Colonic mucosa (tissue), 4 donors: ENCODE data around the gene LRP1B. TPM values are rescaled to one million over a fixed set of nuclear protein-coding genes. Genes with fewer than 3 reads are reported as not detected.

Source experiments
- DNase-seq: peaks from one replicate; pipeline ENCODE4 v3.0.0-alpha.2; 2020
- H3K27ac ChIP-seq: fragments of 200-600 bp; one replicate; pipeline ENCODE4 v1.8.0; 2021
- H3K27me3 ChIP-seq: fragments of 200-600 bp; one replicate; pipeline ENCODE4 v1.8.0; 2021
- H3K36me3 ChIP-seq: fragments of 200-600 bp; one replicate; pipeline ENCODE4 v1.8.0; 2021
- H3K4me1 ChIP-seq: fragments of 200-600 bp; one replicate; pipeline ENCODE4 v1.8.0; 2021; ENCODE audit warnings: mild to moderate bottlenecking
- H3K4me3 ChIP-seq: fragments of 200-600 bp; one replicate; pipeline ENCODE4 v1.8.0; 2021
- H3K9ac ChIP-seq, 2 donors: one replicate each; pipeline ENCODE4 v1.7.0; 2013; ENCODE audit warnings: control low read depth in 2 of 2, low read depth in 2 of 2, low read length in 2 of 2
- H3K9me3 ChIP-seq: fragments of 200-600 bp; one replicate; pipeline ENCODE4 v1.8.0; 2021
- intact Hi-C: fragments of 100-400 bp; cut with DNase I; formaldehyde crosslinking; loops from one replicate; pipeline ENCODE4 v1.14.1; 2022
- total RNA-seq, 2 donors: library from RNA; stranded (reverse); fragmentation: NEBNext Ultra II Directional in 1 of 2; extraction: Animal tissue kit (Norgen Biotek cat#: 25700) in 1 of 2; gene quantifications; one replicate each; pipeline ENCODE4 v1.2.1, GENCODE V29; 2021
- TF ChIP-seq, protein P1 (sequence below): fragments of 200-600 bp; IDR thresholded peaks from one replicate; pipeline ENCODE4 v1.8.0; 2022; ENCODE audit warnings: antibody characterized with exemption, mild to moderate bottlenecking
- donor health status: healthy.
- donor health status: DM: no; HTN: no; CAD: no.
- donor health status: DM: no; HTN: no; CAD: no.

Gene LRP1B
- total RNA-seq, 2 donors from 2014 or later, result 0.10 to 0.19 TPM

DNA sequence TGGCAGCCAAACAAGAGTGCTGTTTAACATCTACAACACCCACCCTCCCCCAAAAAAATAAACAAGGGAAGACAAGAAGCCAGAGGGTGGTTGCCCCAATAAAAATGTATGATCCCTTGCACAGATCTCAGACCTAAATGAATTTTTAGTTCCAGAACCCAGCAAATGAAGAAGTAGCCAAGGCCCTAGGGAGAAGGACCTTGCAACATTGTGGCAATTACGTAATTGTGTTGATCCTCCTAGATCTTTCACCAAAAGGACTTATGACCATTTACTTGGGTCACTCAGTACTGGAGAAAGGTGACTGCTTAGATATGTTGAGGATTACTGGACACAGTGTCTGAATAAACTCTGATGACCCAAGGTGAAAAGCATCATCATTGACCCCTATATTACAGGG, 1393.8 kb downstream of the LRP1B start:
- intact Hi-C loops, result no loop called here
- Histone ChIP-seq H3K4me1 (no peaks in the 10 kb centered on the region), H3K9ac (no peak overlapping the region), H3K9me3 (no peaks in the 10 kb centered on the region), H3K27me3 (no peaks in the 10 kb centered on the region), H3K4me3 (no peak overlapping the region), H3K36me3 (no peaks in the 10 kb centered on the region), H3K27ac (no peak overlapping the region)
- TF ChIP-seq, protein P1, sequence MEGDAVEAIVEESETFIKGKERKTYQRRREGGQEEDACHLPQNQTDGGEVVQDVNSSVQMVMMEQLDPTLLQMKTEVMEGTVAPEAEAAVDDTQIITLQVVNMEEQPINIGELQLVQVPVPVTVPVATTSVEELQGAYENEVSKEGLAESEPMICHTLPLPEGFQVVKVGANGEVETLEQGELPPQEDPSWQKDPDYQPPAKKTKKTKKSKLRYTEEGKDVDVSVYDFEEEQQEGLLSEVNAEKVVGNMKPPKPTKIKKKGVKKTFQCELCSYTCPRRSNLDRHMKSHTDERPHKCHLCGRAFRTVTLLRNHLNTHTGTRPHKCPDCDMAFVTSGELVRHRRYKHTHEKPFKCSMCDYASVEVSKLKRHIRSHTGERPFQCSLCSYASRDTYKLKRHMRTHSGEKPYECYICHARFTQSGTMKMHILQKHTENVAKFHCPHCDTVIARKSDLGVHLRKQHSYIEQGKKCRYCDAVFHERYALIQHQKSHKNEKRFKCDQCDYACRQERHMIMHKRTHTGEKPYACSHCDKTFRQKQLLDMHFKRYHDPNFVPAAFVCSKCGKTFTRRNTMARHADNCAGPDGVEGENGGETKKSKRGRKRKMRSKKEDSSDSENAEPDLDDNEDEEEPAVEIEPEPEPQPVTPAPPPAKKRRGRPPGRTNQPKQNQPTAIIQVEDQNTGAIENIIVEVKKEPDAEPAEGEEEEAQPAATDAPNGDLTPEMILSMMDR, result no peak
- DNase-seq, result no peak

DNA sequence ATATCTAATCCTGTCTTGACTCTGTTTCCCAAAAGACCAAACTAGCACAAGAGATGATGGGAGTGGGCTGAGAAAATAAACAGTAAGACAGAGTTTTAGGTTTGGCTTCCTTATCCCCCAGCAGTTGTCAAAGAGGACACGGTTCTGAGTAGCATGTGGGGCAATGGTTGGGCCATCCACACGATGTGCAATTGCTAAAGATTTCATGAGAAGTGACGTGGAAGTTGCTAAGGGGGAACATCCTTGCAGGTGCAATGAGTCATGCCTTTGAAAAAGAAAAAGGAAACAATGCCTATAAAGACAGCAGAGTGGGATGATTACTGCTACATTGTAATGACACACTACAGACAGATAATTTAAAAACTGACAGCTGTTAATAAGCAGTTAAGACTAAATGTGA, 1395.8 kb downstream of the LRP1B start:
- Histone ChIP-seq H3K36me3 (no peaks in the 10 kb centered on the region), H3K9ac (no peak overlapping the region), H3K4me1 (no peaks in the 10 kb centered on the region), H3K9me3 (no peaks in the 10 kb centered on the region), H3K4me3 (no peak overlapping the region), H3K27ac (no peak overlapping the region), H3K27me3 (no peaks in the 10 kb centered on the region)
- no peak for DNase-seq
- TF ChIP-seq, protein P1, result no peak
- intact Hi-C loops, result no loop called here

DNA sequence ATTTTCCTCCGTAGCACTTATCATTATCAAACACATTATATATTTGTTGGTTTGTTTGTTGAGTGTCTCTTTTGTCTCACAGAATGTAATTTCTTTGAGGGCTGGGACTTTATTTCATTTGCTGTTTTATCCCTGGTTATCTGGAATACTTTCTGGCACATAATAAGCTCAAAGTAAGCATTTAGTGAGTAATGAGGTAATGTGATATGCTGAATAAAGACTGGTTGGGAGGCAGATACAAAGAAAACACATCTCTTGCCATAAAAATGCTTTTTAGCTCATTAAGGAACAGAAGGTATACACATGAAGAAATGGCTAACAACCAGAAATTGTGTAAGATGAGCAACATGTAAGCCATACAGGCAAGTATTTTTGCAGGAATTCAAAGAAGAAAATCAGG, 1411.8 kb downstream of the LRP1B start:
- Histone ChIP-seq H3K36me3 (no peaks in the 10 kb centered on the region), H3K9me3 (no peaks in the 10 kb centered on the region), H3K27me3 (no peaks in the 10 kb centered on the region), H3K4me1 (no peaks in the 10 kb centered on the region), H3K9ac (no peak overlapping the region), H3K4me3 (no peak overlapping the region), H3K27ac (no peak overlapping the region)
- no peak for DNase-seq
- TF ChIP-seq, protein P1, result no peak
- intact Hi-C loops, result no loop called here

DNA sequence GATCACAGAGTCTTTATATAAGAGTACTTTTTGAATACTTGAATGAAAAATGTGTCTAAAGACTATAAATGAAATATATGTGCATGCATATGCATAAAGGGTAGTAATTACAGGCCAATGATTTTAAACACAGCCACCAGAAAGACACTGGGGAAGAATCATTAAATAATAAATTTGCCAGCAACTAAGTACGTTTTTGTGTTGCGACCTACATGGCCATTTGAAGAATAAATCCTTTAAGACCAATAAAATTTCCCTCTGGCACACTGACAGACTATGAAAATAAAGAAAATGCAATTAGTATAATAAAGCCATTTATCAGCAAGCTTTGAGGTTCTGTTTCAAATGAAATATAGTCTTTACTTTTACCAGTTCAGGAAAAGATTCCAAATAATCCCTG, 1413.3 kb downstream of the LRP1B start:
- Histone ChIP-seq H3K9me3 (no peaks in the 10 kb centered on the region), H3K27me3 (no peaks in the 10 kb centered on the region), H3K4me3 (no peak overlapping the region), H3K27ac (no peak overlapping the region), H3K36me3 (no peaks in the 10 kb centered on the region), H3K9ac (no peak overlapping the region), H3K4me1 (no peaks in the 10 kb centered on the region)
- TF ChIP-seq, protein P1, result no peak
- intact Hi-C loops, result no loop called here
- no peak for DNase-seq

DNA sequence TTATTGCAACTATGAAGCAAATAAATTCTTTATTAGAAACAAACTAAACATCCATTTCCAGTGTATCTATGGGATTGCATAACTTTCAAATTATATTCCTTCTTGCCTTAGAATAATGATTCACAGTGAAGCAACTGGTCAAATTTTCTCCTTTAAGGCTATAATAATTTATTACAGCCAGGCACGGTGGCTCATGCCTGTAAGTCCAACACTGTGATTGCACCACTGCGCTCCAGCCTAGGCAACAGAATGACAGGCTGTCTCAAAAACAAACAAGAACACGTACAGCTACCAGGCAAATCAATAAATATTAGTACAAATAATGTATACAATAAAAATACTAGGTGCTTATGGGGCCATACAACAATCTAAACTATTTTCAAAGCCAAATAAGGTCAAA, 1416.2 kb downstream of the LRP1B start:
- H3K9me3 ChIP-seq, result no peaks in the 10 kb centered on the region
- TF ChIP-seq, protein P1, result no peak
- no peaks in the 10 kb centered on the region for H3K36me3 ChIP-seq
- no peaks in the 10 kb centered on the region for H3K27me3 ChIP-seq
- H3K9ac ChIP-seq, result no peak overlapping the region
- no peak overlapping the region for H3K27ac ChIP-seq
- no peaks in the 10 kb centered on the region for H3K4me1 ChIP-seq
- intact Hi-C loops, result no loop called here
- no peak for DNase-seq
- H3K4me3 ChIP-seq, result no peak overlapping the region

DNA sequence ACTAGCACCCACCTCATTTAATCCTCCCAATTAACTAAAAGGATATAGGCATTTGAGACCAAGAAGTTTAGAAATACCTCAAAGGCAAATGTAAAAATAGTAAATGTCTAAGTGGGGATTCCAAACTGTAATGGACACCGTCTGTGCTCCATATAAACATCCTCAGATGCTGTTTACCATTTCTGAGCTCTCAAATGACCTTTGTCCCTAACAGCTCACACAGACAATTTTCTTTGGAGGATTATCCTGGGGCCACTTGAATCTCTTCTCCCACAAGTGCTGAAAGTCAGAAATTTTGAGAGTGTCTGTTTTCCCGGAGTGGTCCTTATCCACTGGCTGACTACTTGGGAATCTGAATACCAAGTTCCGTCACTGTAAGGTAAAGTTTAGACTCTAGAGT, 1418.9 kb downstream of the LRP1B start:
- TF ChIP-seq, protein P1, result no peak
- DNase-seq, result no peak
- H3K9ac ChIP-seq, result no peak overlapping the region
- intact Hi-C loops, result no loop called here
- H3K27ac ChIP-seq, result no peak overlapping the region
- H3K36me3 ChIP-seq, result no peaks in the 10 kb centered on the region
- H3K4me3 ChIP-seq, result no peak overlapping the region
- no peaks in the 10 kb centered on the region for H3K27me3 ChIP-seq
- H3K9me3 ChIP-seq, result no peaks in the 10 kb centered on the region
- H3K4me1 ChIP-seq, result no peaks in the 10 kb centered on the region
